ENCODE measurements around the gene ABTB1. TPM values are rescaled to one million over a fixed set of nuclear protein-coding genes. Genes with fewer than 3 reads are reported as not detected.

Gene ABTB1
- total RNA-seq, 2 donors from 2014 or later = 16.9 to 18.3 TPM

- DNase-seq (ENCODE audit: low spot score) (no peak), ATAC-seq (no peak)
- no peaks in the 10 kb centered on the region for H3K27me3 Mint-ChIP-seq
- no peaks in the 10 kb centered on the region for H3K9me3 Mint-ChIP-seq
- no peak overlapping the region for H3K27ac Mint-ChIP-seq
- H3K4me3 Mint-ChIP-seq = no peak overlapping the region
- H3K4me1 Mint-ChIP-seq (ENCODE audit: low read depth in 2 of 2) = no peaks in the 10 kb centered on the region
- H3K36me3 Mint-ChIP-seq = no peaks in the 10 kb centered on the region
Measured at GRCh38 chr3:127690106-127690505, 17.4 kb downstream of the ABTB1 start.

- no peaks in the 10 kb centered on the region for H3K4me1 Mint-ChIP-seq (ENCODE audit: low read depth in 2 of 2)
- H3K9me3 Mint-ChIP-seq = no peaks in the 10 kb centered on the region
- no peaks in the 10 kb centered on the region for H3K36me3 Mint-ChIP-seq
- H3K27ac Mint-ChIP-seq = no peak overlapping the region
- peak; percentile 25 to 46 for ATAC-seq
- no peaks in the 10 kb centered on the region for H3K27me3 Mint-ChIP-seq
- no peak overlapping the region for H3K4me3 Mint-ChIP-seq
- no peak for DNase-seq (ENCODE audit: low spot score)
Measured at GRCh38 chr3:127690823-127691452, 18.2 kb downstream of the ABTB1 start.

GRCh38 chr3:127691489-127691888, 18.7 kb downstream of the ABTB1 start:
- Mint-ChIP-seq H3K27ac (no peak overlapping the region), H3K4me3 (no peak overlapping the region), H3K9me3 (no peaks in the 10 kb centered on the region), H3K4me1 (ENCODE audit: low read depth in 2 of 2) (no peaks in the 10 kb centered on the region), H3K36me3 (no peaks in the 10 kb centered on the region), H3K27me3 (no peaks in the 10 kb centered on the region)
- DNase-seq (ENCODE audit: low spot score) = no peak
- no peak for ATAC-seq

- Mint-ChIP-seq H3K27me3 (no peaks in the 10 kb centered on the region), H3K27ac (no peak overlapping the region), H3K4me3 (no peak overlapping the region), H3K36me3 (no peaks in the 10 kb centered on the region), H3K9me3 (no peaks in the 10 kb centered on the region), H3K4me1 (ENCODE audit: low read depth in 2 of 2) (no peaks in the 10 kb centered on the region)
- ATAC-seq (no peak), DNase-seq (ENCODE audit: low spot score) (no peak)
Measured at GRCh38 chr3:127691974-127692373, 19.2 kb downstream of the ABTB1 start.

GRCh38 chr3:127692501-127693335, 20.0 kb downstream of the ABTB1 start:
- DNase-seq (ENCODE audit: low spot score) (no peak), ATAC-seq (no peak)
- no peaks in the 10 kb centered on the region for H3K9me3 Mint-ChIP-seq
- H3K27ac Mint-ChIP-seq = no peak overlapping the region
- no peaks in the 10 kb centered on the region for H3K27me3 Mint-ChIP-seq
- no peaks in the 10 kb centered on the region for H3K36me3 Mint-ChIP-seq
- H3K4me1 Mint-ChIP-seq (ENCODE audit: low read depth in 2 of 2) = peaks cover 0 to 2% of the 10 kb centered on the region in 2 donors
- no peak overlapping the region for H3K4me3 Mint-ChIP-seq

GRCh38 chr3:127693336-127693843, 20.6 kb downstream of the ABTB1 start:
- Mint-ChIP-seq H3K4me3 (no peak overlapping the region), H3K4me1 (ENCODE audit: low read depth in 2 of 2) (peaks cover 0 to 2% of the 10 kb centered on the region in 2 donors), H3K27me3 (no peaks in the 10 kb centered on the region), H3K36me3 (no peaks in the 10 kb centered on the region), H3K27ac (no peak overlapping the region), H3K9me3 (no peaks in the 10 kb centered on the region)
- DNase-seq (ENCODE audit: low spot score) (no peak), ATAC-seq (no peak)

- H3K27me3 Mint-ChIP-seq = no peaks in the 10 kb centered on the region
- H3K9me3 Mint-ChIP-seq = no peaks in the 10 kb centered on the region
- H3K36me3 Mint-ChIP-seq = no peaks in the 10 kb centered on the region
- peaks cover 0 to 2% of the 10 kb centered on the region in 2 donors for H3K4me1 Mint-ChIP-seq (ENCODE audit: low read depth in 2 of 2)
- no peak for DNase-seq (ENCODE audit: low spot score)
- peak in 1 of 2 donors; percentile 41 for ATAC-seq
- H3K4me3 Mint-ChIP-seq = no peak overlapping the region
- H3K27ac Mint-ChIP-seq = no peak overlapping the region
Measured at GRCh38 chr3:127694467-127695215, 21.9 kb downstream of the ABTB1 start.

- Mint-ChIP-seq H3K27ac (no peak overlapping the region), H3K36me3 (no peaks in the 10 kb centered on the region)
- ATAC-seq = peak; percentile 72 to 81
Measured at GRCh38 chr3:127697551-127698240, 24.9 kb downstream of the ABTB1 start.

GRCh38 chr3:127698286-127698685, 25.5 kb downstream of the ABTB1 start:
- Mint-ChIP-seq H3K4me3 (no peak overlapping the region), H3K27me3 (no peaks in the 10 kb centered on the region), H3K36me3 (no peaks in the 10 kb centered on the region), H3K27ac (no peak overlapping the region), H3K9me3 (no peaks in the 10 kb centered on the region), H3K4me1 (ENCODE audit: low read depth in 2 of 2) (peaks cover 0 to 2% of the 10 kb centered on the region in 2 donors)
- DNase-seq (ENCODE audit: low spot score) = no peak
- ATAC-seq = no peak

More at GRCh38 chr3:127697551-127698240, 24.9 kb downstream of the ABTB1 start:
- no peaks in the 10 kb centered on the region for H3K9me3 Mint-ChIP-seq
- no peaks in the 10 kb centered on the region for H3K27me3 Mint-ChIP-seq
- H3K4me3 Mint-ChIP-seq = no peak overlapping the region
- H3K4me1 Mint-ChIP-seq (ENCODE audit: low read depth in 2 of 2) = peaks cover 0 to 2% of the 10 kb centered on the region in 2 donors
- DNase-seq (ENCODE audit: low spot score) = no peak

- Mint-ChIP-seq H3K9me3 (peaks cover 5% of the 10 kb centered on the region), H3K27me3 (no peaks in the 10 kb centered on the region), H3K36me3 (no peaks in the 10 kb centered on the region), H3K4me3 (no peak overlapping the region), H3K4me1 (ENCODE audit: low read depth in 2 of 2) (peaks cover 0 to 2% of the 10 kb centered on the region in 2 donors), H3K27ac (no peak overlapping the region)
- DNase-seq (ENCODE audit: low spot score) = no peak
- ATAC-seq = no peak
Measured at GRCh38 chr3:127698691-127699415, 26.1 kb downstream of the ABTB1 start.

- Mint-ChIP-seq H3K9me3 (peaks cover 5% of the 10 kb centered on the region), H3K4me3 (no peak overlapping the region), H3K27me3 (peaks cover 0 to 4% of the 10 kb centered on the region in 2 donors), H3K4me1 (ENCODE audit: low read depth in 2 of 2) (peaks cover 0 to 2% of the 10 kb centered on the region in 2 donors), H3K27ac (no peak overlapping the region), H3K36me3 (no peaks in the 10 kb centered on the region)
- no peak for ATAC-seq
- DNase-seq (ENCODE audit: low spot score) = no peak
Measured at GRCh38 chr3:127699416-127700300, 26.9 kb downstream of the ABTB1 start.

- DNase-seq (ENCODE audit: low spot score) (no peak), ATAC-seq (no peak)
- Mint-ChIP-seq H3K4me1 (ENCODE audit: low read depth in 2 of 2) (peaks cover 0 to 2% of the 10 kb centered on the region in 2 donors), H3K4me3 (no peak overlapping the region), H3K27me3 (peaks cover 2 to 7% of the 10 kb centered on the region in 2 donors), H3K27ac (no peak overlapping the region), H3K9me3 (peaks cover 7% of the 10 kb centered on the region), H3K36me3 (no peaks in the 10 kb centered on the region)
Measured at GRCh38 chr3:127700406-127700805, 27.7 kb downstream of the ABTB1 start.
